Measurements from ENCODE around the gene SYNRG.
A peak's percentile ranks its signal among the peaks of the same experiment; 100 is the strongest.
"Not testable (repeated sequence)": the region's sequence is repeated elsewhere in the genome, so short reads cannot be mapped to it uniquely, and the experiment has no call there.

Gene SYNRG

GRCh38 chr17:37609170-37610040 is at the start of gene SYNRG:
SYNRG (minus strand) TSS chr17:37609418; CDS start chr17:37609355, 63 bp downstream.
- ATAC-seq = peak; percentile 89
- peak; percentile 96 for DNase-seq

DNA sequence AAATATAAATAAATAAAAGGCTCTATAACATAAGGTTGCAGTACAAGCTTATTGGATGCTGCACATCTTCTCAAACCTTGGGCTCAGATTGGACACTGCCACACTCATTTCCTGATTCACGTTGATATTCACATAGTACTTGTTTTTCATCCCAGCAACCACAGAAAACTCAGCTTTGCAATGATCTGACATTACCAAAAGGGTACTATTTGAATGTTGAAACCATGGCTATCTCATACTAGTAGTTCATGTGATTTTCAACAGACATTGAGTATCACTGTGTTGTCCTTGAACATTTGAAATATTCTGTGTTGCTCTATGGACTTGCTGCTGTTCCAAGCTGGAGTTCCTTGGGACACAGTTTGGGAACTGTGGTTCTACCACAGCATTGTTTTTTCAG is 48.0 kb upstream of the SYNRG start:
- ATAC-seq (no peak), DNase-seq (no peak)

GRCh38 chr17:37651849-37652248 is 42.6 kb upstream of the SYNRG start:
- ATAC-seq (no peak), DNase-seq (no peak)

- DNase-seq (no peak), ATAC-seq (no peak)
Measured at GRCh38 chr17:37650419-37651003, 41.3 kb upstream of the SYNRG start.

GRCh38 chr17:37648555-37648954 is 39.3 kb upstream of the SYNRG start:
- DNase-seq (no peak), ATAC-seq (no peak)

DNA sequence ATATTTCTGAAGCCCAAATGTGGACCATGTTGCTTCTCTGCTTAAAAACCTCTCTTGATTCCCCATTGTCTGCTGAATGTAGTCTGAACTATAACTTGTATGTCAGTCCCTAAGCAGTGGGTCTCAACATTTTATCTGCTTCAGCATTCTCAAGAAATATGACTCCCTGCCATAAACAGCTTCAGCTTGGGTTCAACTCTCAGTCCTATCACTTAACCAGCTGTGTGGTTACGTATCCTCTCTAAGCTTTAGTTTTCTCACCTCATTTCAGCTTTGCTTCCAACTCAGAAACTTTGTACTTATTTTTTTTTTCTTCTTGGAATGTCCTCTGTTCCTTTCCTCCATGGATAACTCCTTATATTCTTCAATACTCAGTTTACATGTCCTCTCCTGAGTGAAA is 38.6 kb upstream of the SYNRG start:
- DNase-seq (no peak), ATAC-seq (no peak)

DNA sequence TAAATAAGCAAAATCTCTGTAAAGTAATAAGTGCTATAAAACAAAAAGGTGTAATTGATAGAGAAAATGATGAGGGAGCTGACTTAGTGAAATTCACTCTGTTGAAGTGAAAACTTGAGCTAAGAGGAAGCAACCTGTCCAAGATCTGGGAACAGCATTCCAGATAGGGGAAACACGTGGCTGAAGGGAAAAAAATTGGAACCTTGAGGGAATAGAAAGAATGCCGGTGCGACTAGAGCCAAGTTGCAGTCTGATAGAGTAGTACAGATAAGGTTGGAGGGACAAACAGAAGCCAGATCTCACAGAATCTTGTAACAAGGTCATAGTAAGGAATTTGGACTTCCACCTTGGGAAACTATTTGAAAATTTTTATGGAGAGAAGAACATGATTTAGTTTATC is 34.7 kb upstream of the SYNRG start:
- no peak for ATAC-seq
- no peak for DNase-seq

GRCh38 chr17:37643118-37643766 is 34.0 kb upstream of the SYNRG start, which contains the start of gene DDX52:
DDX52 (minus strand) TSS chr17:37643446; CDS start chr17:37643420, 26 bp downstream.
- ATAC-seq (peak; percentile 93), DNase-seq (peak; percentile 89)

- peak; percentile 33 for ATAC-seq
- no peak for DNase-seq
Measured at GRCh38 chr17:37642681-37643080, 33.5 kb upstream of the SYNRG start.

GRCh38 chr17:37640015-37640414 is 30.8 kb upstream of the SYNRG start:
- DNase-seq = no peak
- no peak for ATAC-seq

- ATAC-seq = no peak
Measured at GRCh38 chr17:37637956-37638355, 28.7 kb upstream of the SYNRG start.

DNA sequence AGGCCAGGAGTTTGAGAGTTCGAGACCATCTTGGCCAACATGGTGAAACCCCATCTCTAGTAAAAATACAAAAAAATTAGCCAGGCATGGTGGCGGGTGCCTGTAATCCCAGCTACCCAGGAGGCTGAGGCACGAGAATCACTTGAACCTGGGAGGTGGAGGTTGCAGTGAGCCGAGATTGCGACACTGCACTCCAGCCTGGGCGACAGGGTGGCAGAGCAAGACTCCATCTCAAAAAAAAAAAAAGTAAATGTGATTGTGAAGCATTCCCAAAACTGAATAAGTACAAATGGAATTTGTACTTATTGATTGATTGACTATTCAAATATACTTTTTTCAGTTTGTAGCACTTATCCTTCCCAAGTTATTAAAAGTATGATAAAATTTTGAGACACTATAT is 7.2 kb upstream of the SYNRG start:
- not testable (repeated sequence) for DNase-seq, ATAC-seq

More at GRCh38 chr17:37637956-37638355, 28.7 kb upstream of the SYNRG start:
- no peak for DNase-seq

DNA sequence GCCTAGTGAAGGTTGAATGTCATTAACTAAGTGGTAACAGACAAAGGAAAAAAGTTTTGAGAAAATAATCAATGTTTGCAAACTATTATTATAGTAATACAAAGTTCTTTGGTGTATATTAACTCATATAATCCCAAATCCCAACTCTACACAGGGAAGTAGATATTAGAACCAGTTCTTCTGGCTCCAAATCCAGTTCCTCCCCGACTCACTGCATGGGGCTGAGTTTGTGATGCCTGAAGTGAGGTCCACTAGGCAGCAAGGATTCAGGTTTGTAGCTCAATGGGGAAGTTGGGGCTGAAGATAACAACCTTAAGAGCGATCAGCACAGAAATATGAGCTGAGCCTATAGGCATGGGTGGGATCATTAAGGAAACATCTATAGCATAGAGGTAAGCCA is 5.6 kb upstream of the SYNRG start:
- DNase-seq = no peak
- ATAC-seq = no peak

DNA sequence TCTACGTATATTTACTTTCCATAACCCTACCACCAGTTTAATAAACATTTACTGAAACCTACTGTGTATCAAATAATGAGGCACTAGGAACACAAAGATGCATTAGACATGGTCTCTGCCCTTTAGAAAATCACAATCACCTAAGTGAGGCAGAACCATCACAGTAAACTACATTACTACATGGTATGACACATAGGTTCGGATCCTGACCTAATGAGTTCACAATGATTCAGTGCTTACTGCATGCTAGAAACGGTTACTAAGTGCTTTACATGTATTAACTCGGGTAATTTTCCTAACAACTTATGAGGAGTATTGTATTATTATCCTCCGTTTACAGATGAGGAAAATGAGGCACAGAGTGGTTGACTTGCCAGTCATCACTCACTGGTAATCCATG is 5.2 kb upstream of the SYNRG start:
- ATAC-seq (no peak), DNase-seq (no peak)

GRCh38 chr17:37610971-37611370 is 1.8 kb upstream of the SYNRG start:
- DNase-seq (no peak), ATAC-seq (no peak)

GRCh38 chr17:37610041-37610420 is 813 bp upstream of the SYNRG start:
- DNase-seq, ATAC-seq: not testable (repeated sequence)

GRCh38 chr17:37608351-37609169 is 658 bp downstream of the SYNRG start:
- ATAC-seq = peak; percentile 10
- peak; percentile 43 for DNase-seq

GRCh38 chr17:37607637-37608331 is 1.4 kb downstream of the SYNRG start:
- DNase-seq (peak; percentile 44), ATAC-seq (no peak)

DNA sequence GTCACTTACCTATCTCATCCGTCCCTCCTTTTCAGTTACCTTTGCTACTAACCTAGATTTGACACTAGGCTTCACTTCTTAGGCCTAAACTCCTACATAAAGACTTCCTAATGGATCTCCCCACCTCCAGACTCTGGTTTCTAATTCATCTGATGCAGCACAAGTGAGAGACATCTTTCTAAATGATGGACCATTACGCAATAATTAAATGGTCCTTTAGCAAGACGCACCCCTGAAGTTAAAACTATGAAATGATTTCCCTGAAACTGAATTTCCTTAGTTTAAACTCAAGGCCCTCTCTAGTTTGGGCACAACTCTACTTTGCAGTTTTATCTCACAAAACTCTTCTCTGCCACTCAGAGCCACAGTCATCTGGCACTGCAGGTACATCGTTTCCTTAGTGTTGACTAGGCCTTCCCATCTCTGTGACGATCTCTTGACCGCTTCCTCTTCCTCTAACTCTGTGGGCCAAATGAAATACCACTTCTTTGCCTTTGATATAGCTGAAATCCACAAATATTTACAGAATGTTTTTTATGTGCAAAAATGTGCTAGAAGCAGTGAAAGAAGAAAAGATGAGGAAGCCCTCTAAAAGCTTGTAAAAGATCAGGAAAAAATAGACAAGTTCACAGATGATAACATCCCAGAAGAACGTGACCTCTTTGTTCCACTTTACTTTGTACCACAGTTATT is 3.3 kb downstream of the SYNRG start:
- DNase-seq = peak; percentile 45
- ATAC-seq = peak; percentile 56

DNA sequence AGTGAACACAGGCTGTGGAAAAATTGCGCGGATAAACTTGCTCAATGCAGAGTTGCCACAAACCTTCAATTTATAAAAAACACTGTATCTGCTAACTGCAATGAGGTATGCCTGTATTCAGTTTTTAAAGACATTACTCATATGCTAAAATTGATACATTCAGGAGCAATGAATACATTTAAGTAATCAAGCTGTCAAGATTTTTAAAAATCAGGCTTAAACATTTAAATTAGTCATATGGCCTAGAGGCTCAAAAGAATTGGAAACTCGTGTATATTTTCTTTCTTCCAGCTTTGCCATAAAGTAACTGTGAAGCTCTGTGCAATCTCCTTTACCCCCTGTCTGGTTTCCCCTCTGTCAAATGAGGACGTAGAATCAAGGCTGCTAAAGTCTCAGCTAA is 4.1 kb downstream of the SYNRG start:
- no peak for DNase-seq
- no peak for ATAC-seq

DNA sequence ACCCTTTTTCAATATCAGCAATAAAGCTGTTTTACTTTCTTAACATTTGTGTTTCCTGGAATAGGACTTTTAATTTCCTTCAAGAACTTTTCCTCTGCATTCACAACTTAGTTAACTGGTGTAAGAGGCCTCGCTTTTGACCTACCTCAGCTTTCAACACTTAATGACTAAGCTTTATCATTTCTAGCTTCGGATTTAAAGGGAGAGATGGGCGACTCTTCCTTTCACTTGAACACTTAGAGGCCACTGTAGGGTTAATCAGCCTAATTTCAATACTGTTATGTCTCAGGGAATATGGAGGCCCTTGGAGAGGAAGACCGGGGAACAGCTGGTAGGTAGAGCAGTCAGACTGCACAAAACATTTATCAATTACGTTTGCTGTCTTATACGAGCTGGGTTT is 4.7 kb downstream of the SYNRG start:
- no peak for DNase-seq
- no peak for ATAC-seq

All from stimulated activated naive CD8-positive, alpha-beta T cell treated with anti-CD3 and anti-CD28 coated beads, Interleukin-15, Interleukin-2, amounts not matched to agents 100 U/mL and 50 U/mL, for 24 hours (primary cell).